ENCODE measurements around the gene COL27A1.
"Not testable (repeated sequence)": the region's sequence is repeated elsewhere in the genome, so short reads cannot be mapped to it uniquely, and the experiment has no call there.

The COL27A1 gene

DNA sequence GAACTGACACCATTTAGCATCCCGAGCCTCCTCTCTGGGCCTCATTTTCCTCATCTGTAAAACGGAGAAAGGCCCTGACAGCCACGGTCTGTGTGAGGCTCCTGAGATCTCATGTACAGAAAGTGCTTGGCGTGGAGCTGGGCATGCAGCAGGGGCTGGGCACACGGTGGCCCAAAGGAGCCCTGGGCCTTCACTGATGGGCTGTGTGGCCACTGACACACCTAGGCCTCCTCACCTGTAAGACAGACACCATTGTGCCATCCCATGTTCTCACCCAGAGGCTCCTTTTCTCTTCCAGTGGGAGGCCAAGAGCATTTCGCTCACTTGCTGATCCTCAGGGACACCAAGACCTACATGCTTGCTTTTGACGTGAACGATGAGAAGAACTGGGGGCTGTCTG is 169.2 kb downstream of the COL27A1 start:
- no peaks in the 10 kb centered on the region; the same call in 1 of the 2 replicates for H3K9me3 ChIP-seq (ENCODE audit: insufficient read depth, low read length)
- H3K36me3 ChIP-seq (ENCODE audit: insufficient read depth, insufficient read length, low read length): no peaks in the 10 kb centered on the region
- H3K4me3 ChIP-seq (ENCODE audit: insufficient read length, low read depth): no peak overlapping the region
- H3K4me1 ChIP-seq (ENCODE audit: insufficient read depth, insufficient read length): no peaks in the 10 kb centered on the region
- no peak for DNase-seq (ENCODE audit: low read depth, low spot score)
- no peaks in the 10 kb centered on the region for H3K27me3 ChIP-seq (ENCODE audit: insufficient read depth, insufficient read length)
- TF ChIP-seq YY1 (IDR thresholded peaks at IDR 0.05; ENCODE audit: insufficient read depth, insufficient read length) (no peak), SUZ12 (IDR thresholded peaks at IDR 0.05; ENCODE audit: extremely low read depth, insufficient read depth, insufficient read length) (no peak)
- no peak overlapping the region for H3K9ac ChIP-seq (ENCODE audit: insufficient read length, low read depth)

DNA sequence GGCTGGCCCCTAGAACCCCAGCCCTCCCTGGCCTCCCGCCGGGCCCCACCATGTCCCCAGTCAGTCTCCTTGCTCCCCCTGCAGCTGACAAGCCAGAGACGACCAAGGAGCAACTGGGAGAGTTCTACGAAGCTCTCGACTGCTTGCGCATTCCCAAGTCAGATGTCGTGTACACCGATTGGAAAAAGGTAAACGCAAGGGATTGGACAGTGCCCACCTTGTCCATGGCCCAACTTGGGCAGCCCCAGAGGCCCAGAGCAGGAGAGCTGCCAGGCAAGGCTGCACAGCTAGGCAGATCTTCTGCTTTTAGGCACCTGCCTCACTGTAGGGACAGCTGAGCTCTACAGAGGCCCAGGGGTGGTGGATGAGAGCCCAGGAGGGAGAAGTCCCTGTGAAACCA is 169.6 kb downstream of the COL27A1 start:
- not testable (repeated sequence) for H3K27me3 ChIP-seq (ENCODE audit: insufficient read depth, insufficient read length); H3K36me3 ChIP-seq (ENCODE audit: insufficient read depth, insufficient read length, low read length); H3K9me3 ChIP-seq (ENCODE audit: insufficient read depth, low read length); H3K4me1 ChIP-seq (ENCODE audit: insufficient read depth, insufficient read length); DNase-seq (ENCODE audit: low read depth, low spot score); H3K4me3 ChIP-seq (ENCODE audit: insufficient read length, low read depth); H3K9ac ChIP-seq (ENCODE audit: insufficient read length, low read depth)

DNA sequence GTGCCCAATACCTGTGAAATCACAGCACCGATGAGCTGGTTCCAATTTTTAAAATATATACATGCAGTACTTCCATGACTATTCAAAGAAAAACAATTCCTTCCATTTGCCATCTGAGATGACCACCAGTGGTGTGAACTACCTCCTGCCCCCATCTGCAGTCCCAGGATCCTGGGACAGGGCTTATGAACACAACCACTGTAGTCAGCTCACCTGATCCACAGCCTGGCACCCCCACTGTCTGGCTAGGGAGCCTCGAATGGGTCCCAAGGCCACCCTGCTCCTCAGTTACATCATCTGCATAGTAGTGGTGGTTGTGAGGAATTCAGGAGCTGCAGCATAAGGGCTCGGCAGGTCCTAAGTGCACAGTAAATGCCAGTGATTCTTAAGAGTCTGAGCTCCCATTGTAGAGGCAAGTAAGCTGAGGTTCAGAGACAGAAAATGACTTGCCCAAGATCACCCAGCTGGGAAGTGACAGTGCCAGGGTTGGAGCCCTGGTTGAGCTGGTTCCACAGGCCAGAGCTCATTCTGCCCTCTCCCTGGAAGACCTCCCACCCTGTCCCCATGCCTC is 170.4 kb downstream of the COL27A1 start:
- H3K4me3 ChIP-seq (ENCODE audit: insufficient read length, low read depth); DNase-seq (ENCODE audit: low read depth, low spot score); H3K36me3 ChIP-seq (ENCODE audit: insufficient read depth, insufficient read length, low read length); H3K9ac ChIP-seq (ENCODE audit: insufficient read length, low read depth); H3K27me3 ChIP-seq (ENCODE audit: insufficient read depth, insufficient read length); H3K9me3 ChIP-seq (ENCODE audit: insufficient read depth, low read length); H3K4me1 ChIP-seq (ENCODE audit: insufficient read depth, insufficient read length): not testable (repeated sequence)

DNA sequence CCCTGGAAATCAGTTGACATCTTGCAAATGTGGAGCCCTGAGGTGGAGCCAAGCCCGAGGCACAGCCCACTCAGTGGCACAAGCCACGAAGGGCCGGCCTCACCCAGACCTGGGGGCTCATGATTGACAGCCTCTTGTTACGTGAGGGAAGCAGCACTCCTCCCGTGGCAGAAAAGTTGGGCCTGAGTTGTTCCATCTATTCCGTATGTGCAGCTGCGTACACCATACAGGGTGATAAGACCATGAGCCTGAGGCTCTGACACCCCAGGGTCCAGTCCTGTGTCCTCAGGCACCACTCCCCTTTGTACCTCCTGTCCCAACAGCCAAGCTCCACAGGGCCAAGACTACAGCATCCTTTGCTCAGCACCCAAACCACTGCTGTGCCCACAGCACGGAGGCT is 172.4 kb downstream of the COL27A1 start:
- Histone ChIP-seq H3K9ac (ENCODE audit: insufficient read length, low read depth) (no peak overlapping the region), H3K4me1 (ENCODE audit: insufficient read depth, insufficient read length) (peaks cover 4% of the 10 kb centered on the region), H3K4me3 (ENCODE audit: insufficient read length, low read depth) (no peak overlapping the region), H3K36me3 (ENCODE audit: insufficient read depth, insufficient read length, low read length) (no peaks in the 10 kb centered on the region), H3K9me3 (ENCODE audit: insufficient read depth, low read length) (no peaks in the 10 kb centered on the region; the same call in 1 of the 2 replicates), H3K27me3 (ENCODE audit: insufficient read depth, insufficient read length) (no peaks in the 10 kb centered on the region)
- TF ChIP-seq SUZ12 (IDR thresholded peaks at IDR 0.05; ENCODE audit: extremely low read depth, insufficient read depth, insufficient read length): no peak
- no peak for TF ChIP-seq ZNF274 (IDR thresholded peaks at IDR 0.05; ENCODE audit: low read depth, low read length)
- no peak for TF ChIP-seq YY1 (IDR thresholded peaks at IDR 0.05; ENCODE audit: insufficient read depth, insufficient read length)
- no peak for DNase-seq (ENCODE audit: low read depth, low spot score)

DNA sequence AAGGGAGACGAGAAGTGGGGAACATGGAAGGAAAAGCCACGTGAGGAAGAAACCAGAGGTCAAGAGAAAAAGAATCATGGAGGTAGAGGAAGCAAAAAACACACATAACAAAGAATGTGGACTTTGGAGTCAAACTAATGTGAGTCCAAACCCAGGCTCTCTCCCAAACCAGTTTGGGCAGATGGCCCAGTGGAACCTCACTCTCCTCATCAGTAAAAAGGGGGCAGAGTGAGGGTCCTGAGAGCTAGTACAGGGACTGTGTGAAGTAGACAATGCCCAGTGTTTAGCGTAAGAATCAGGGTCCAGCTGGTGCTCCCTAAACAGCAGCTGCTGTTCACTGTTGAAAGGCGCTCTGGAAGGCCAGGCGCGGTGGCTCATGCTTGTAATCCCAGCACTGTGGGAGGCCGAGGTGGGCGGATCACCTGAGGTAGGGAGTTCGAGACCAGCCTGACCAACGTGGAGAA is 173.1 kb downstream of the COL27A1 start:
- not testable (repeated sequence) for H3K4me1 ChIP-seq (ENCODE audit: insufficient read depth, insufficient read length); DNase-seq (ENCODE audit: low read depth, low spot score); H3K27me3 ChIP-seq (ENCODE audit: insufficient read depth, insufficient read length); H3K36me3 ChIP-seq (ENCODE audit: insufficient read depth, insufficient read length, low read length); H3K9me3 ChIP-seq (ENCODE audit: insufficient read depth, low read length); H3K4me3 ChIP-seq (ENCODE audit: insufficient read length, low read depth); H3K9ac ChIP-seq (ENCODE audit: insufficient read length, low read depth)

DNA sequence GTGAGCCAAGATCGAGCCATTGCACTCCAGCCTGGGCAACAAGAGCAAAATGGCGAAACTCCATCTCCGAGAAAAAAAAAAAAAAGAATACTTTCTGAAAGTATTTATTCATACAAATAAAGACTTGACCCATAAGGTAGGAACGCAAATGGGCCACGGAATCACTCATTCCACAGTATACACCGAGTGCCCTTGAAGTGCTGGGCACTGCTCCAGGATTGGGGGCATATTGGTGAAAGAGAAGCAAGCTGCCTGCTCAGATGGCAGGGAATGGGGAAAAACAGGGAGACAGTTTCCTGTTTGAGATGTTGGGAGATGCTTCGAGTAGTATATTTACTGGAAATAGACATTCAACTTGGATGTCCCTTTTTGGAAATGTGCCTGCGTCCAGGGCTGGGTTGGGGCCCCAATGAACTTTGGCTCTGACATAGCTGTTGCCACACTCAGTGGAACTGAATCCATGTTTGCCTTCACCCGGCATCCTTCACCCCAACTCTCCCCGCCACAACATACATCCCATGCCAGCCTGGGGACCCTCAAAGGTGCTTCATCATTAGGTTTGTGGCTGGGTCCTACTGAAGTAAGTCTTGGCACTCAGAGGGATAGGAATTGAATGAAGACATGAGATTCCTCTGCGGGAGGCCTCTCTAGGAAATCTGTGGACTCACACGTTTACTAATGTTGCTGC is 173.7 kb downstream of the COL27A1 start:
- H3K27me3 ChIP-seq (ENCODE audit: insufficient read depth, insufficient read length); H3K9me3 ChIP-seq (ENCODE audit: insufficient read depth, low read length); H3K9ac ChIP-seq (ENCODE audit: insufficient read length, low read depth); H3K4me3 ChIP-seq (ENCODE audit: insufficient read length, low read depth); H3K36me3 ChIP-seq (ENCODE audit: insufficient read depth, insufficient read length, low read length); H3K4me1 ChIP-seq (ENCODE audit: insufficient read depth, insufficient read length); DNase-seq (ENCODE audit: low read depth, low spot score): not testable (repeated sequence)

DNA sequence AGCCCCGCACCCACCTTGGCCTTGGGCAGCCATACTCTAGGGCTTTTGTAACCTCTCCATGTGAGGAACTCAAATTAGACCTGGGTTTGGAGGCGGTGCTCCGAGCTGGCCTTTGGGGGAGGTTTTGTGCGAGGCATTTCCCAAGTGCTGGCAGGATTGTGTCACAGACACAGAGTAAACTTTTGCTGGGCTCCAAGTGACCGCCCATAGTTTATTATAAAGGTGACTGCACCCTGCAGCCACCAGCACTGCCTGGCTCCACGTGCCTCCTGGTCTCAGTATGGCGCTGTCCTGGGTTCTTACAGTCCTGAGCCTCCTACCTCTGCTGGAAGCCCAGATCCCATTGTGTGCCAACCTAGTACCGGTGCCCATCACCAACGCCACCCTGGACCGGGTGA is 174.3 kb downstream of the COL27A1 start, which contains the start of gene ORM2:
TSS of gene ORM2 (plus strand) at position 245 of the 398 bp plus-strand sequence. CDS start at position 281, 36 bp downstream.
- H3K4me3 ChIP-seq (ENCODE audit: insufficient read length, low read depth); H3K9ac ChIP-seq (ENCODE audit: insufficient read length, low read depth); H3K9me3 ChIP-seq (ENCODE audit: insufficient read depth, low read length); H3K27me3 ChIP-seq (ENCODE audit: insufficient read depth, insufficient read length); H3K36me3 ChIP-seq (ENCODE audit: insufficient read depth, insufficient read length, low read length); H3K4me1 ChIP-seq (ENCODE audit: insufficient read depth, insufficient read length); DNase-seq (ENCODE audit: low read depth, low spot score): not testable (repeated sequence)

DNA sequence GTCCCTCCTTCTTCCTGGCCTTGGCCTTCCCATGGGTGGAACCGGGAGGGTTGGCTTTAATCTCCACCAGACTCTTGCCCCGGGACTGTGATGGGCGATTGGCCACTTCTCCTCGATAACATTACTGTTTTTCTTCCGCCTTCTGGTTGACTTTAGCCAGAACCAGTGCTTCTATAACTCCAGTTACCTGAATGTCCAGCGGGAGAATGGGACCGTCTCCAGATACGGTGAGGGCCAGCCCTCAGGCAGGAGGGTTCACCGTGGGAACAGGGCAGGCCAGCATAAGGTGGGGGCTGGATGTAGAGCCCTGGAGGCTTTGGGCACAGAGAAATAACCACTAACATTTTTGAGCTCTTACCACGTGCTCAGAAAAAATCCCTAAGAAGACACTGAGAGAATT is 175.3 kb downstream of the COL27A1 start:
- Histone ChIP-seq H3K9ac (ENCODE audit: insufficient read length, low read depth) (no peak overlapping the region), H3K9me3 (ENCODE audit: insufficient read depth, low read length) (peaks cover 4% of the 10 kb centered on the region; the same call in 1 of the 2 replicates), H3K4me3 (ENCODE audit: insufficient read length, low read depth) (no peak overlapping the region), H3K4me1 (ENCODE audit: insufficient read depth, insufficient read length) (peaks cover 4% of the 10 kb centered on the region), H3K27me3 (ENCODE audit: insufficient read depth, insufficient read length) (no peaks in the 10 kb centered on the region), H3K36me3 (ENCODE audit: insufficient read depth, insufficient read length, low read length) (peaks cover 11% of the 10 kb centered on the region)
- DNase-seq (ENCODE audit: low read depth, low spot score): no peak
- TF ChIP-seq YY1 (IDR thresholded peaks at IDR 0.05; ENCODE audit: insufficient read depth, insufficient read length): no peak
- TF ChIP-seq SUZ12 (IDR thresholded peaks at IDR 0.05; ENCODE audit: extremely low read depth, insufficient read depth, insufficient read length): no peak
- TF ChIP-seq ZNF274 (IDR thresholded peaks at IDR 0.05; ENCODE audit: low read depth, low read length): no peak

DNA sequence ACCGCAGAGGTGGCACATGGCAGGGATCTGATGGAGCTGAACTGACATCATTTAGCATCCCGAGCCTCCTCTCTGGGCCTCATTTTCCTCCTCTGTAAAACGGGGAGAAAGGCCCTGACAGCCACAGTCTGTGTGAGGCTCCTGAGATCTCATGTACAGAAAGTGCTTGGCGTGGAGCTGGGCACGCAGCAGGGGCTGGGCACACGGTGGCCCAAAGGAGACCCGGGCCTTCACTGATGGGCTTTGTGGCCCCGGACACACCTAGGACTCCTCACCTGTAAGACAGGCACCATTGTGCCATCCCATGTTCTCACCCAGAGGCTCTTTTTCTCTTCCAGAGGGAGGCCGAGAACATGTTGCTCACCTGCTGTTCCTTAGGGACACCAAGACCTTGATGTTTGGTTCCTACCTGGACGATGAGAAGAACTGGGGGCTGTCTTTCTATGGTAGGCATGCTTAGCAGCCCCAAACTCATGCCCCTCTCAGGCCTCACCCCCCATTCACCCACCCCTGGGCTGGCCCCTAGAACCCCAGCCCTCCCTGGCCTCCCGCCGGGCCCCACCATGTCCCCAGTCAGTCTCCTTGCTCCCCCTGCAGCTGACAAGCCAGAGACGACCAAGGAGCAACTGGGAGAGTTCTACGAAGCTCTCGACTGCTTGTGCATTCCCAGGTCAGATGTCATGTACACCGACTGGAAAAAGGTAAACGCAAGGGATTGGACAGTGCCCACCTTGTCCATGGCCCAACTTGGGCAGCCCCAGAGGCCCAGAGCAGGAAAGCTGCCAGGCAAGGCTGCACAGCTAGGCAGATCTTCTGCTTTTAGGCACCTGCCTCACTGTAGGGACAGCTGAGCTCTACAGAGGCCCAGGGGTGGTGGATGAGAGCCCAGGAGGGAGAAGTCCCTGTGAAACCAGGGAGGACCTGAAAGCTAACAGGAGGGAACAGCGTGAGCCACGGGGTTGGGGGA is 176.2 kb downstream of the COL27A1 start:
- DNase-seq (ENCODE audit: low read depth, low spot score); H3K4me1 ChIP-seq (ENCODE audit: insufficient read depth, insufficient read length); H3K9me3 ChIP-seq (ENCODE audit: insufficient read depth, low read length); H3K9ac ChIP-seq (ENCODE audit: insufficient read length, low read depth); H3K4me3 ChIP-seq (ENCODE audit: insufficient read length, low read depth); H3K27me3 ChIP-seq (ENCODE audit: insufficient read depth, insufficient read length): not testable (repeated sequence)
- peaks cover 20% of the 10 kb centered on the region for H3K36me3 ChIP-seq (ENCODE audit: insufficient read depth, insufficient read length, low read length)

DNA sequence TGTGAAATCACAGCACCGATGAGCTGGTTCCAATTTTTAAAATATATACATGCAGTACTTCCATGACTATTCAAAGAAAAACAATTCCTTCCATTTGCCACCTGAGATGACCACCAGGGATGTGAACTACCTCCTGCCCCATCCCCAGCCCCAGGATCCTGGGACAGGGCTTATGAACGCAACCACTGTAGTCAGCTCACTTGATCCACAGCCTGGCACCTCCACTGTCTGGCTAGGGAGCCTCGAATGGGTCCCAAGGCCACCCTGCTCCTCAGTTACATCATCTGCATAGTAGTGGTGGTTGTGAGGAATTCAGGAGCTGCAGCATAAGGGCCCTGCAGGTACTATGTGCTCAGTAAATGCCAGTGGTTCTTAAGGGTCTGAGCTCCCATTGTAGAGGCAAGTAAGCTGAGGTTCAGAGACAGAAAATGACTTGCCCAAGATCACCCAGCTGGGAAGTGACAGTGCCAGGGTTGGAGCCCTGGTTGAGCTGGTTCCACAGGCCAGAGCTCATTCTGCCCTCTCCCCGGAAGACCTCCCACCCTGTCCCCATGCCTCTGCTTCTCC is 177.2 kb downstream of the COL27A1 start:
- H3K36me3 ChIP-seq (ENCODE audit: insufficient read depth, insufficient read length, low read length): peaks cover 29% of the 10 kb centered on the region
- H3K4me1 ChIP-seq (ENCODE audit: insufficient read depth, insufficient read length); DNase-seq (ENCODE audit: low read depth, low spot score); H3K9me3 ChIP-seq (ENCODE audit: insufficient read depth, low read length); H3K9ac ChIP-seq (ENCODE audit: insufficient read length, low read depth); H3K4me3 ChIP-seq (ENCODE audit: insufficient read length, low read depth); H3K27me3 ChIP-seq (ENCODE audit: insufficient read depth, insufficient read length): not testable (repeated sequence)

Measured in NT2/D1 (cell line).